SU-DHL-6 (cell line): ENCODE measurements around the gene ITPR2.
"Not testable (repeated sequence)": the region's sequence is repeated elsewhere in the genome, so short reads cannot be mapped to it uniquely, and the experiment has no call there.

ENCODE experiments used
- H2AFZ ChIP-seq: fragments of 200-600 bp; sonication (generic); 2 replicates; pipeline ENCODE4 v1.6.1; 2014; ENCODE audit warnings: low read depth, mild to moderate bottlenecking, moderate library complexity, mixed read lengths, antibody characterized with exemption, low read length; ENCODE audit not compliant: severe bottlenecking
- H3F3A ChIP-seq: fragments of 200-600 bp; shearing (Covaris generic); 2 replicates; pipeline ENCODE4 v1.6.0; 2016; ENCODE audit warnings: antibody characterized with exemption, mild to moderate bottlenecking; ENCODE audit not compliant: insufficient read depth
- H3K27ac ChIP-seq: fragments of 200-600 bp; sonication (generic); 2 replicates; pipeline ENCODE4 v1.5.1; 2016; ENCODE audit warnings: low read depth, mild to moderate bottlenecking, low read length, moderate library complexity, mixed read lengths
- H3K27me3 ChIP-seq: fragments of 200-600 bp; sonication (generic), shearing (Covaris generic); 2 replicates; pipeline ENCODE4 v1.6.0; 2014; ENCODE audit warnings: mild to moderate bottlenecking, low read length
- H3K36me3 ChIP-seq: fragments of 200-600 bp; sonication (generic); 2 replicates; pipeline ENCODE4 v1.6.1; 2014; ENCODE audit warnings: mild to moderate bottlenecking, low read length, mixed read lengths
- H3K4me2 ChIP-seq: fragments of 300-600, 200-600 bp; shearing (Covaris generic), sonication (generic); 2 replicates; pipeline ENCODE4 v1.6.0; 2014; ENCODE audit warnings: low read length, low read depth, mild to moderate bottlenecking; ENCODE audit not compliant: poor library complexity, severe bottlenecking
- H3K4me3 ChIP-seq: fragments of 200-600 bp; sonication (generic); 2 replicates; pipeline ENCODE4 v1.5.1; 2014; ENCODE audit warnings: antibody characterized with exemption, low read length, mild to moderate bottlenecking, mixed read lengths; ENCODE audit not compliant: insufficient read depth, poor library complexity, severe bottlenecking
- H3K79me2 ChIP-seq: fragments of 200-600 bp; sonication (generic); 2 replicates; pipeline ENCODE4 v1.6.1; 2014; ENCODE audit warnings: mild to moderate bottlenecking, low read length, moderate library complexity; ENCODE audit not compliant: insufficient read depth
- H3K9ac ChIP-seq: fragments of 200-600 bp; sonication (generic); 2 replicates; pipeline ENCODE4 v1.7.0; 2014; ENCODE audit warnings: mild to moderate bottlenecking, low read length
- H3K9me2 ChIP-seq: fragments of 200-600 bp; sonication (generic); replicated peaks from 2 replicates; pipeline ENCODE4 v1.6.1; 2014; ENCODE audit warnings: low read length; ENCODE audit not compliant: insufficient read depth
- H3K9me3 ChIP-seq: fragments of 200-600 bp; sonication (generic); 2 replicates; pipeline ENCODE4 v1.6.1; 2014; ENCODE audit warnings: low read length, mixed read lengths; ENCODE audit not compliant: insufficient read depth
- H4K20me1 ChIP-seq: fragments of 200-600 bp; sonication (generic); 2 replicates; pipeline ENCODE4 v1.6.1; 2014; ENCODE audit warnings: low read depth, mild to moderate bottlenecking, antibody characterized with exemption, low read length, moderate library complexity, mixed read lengths
- CTCF ChIP-seq: fragments of 200-600 bp; sonication (generic); IDR thresholded peaks from one replicate; pipeline ENCODE4 v1.5.1; 2017; ENCODE audit warnings: antibody characterized with exemption, mild to moderate bottlenecking, low read length, moderate library complexity; ENCODE audit not compliant: insufficient read depth, poor library complexity, severe bottlenecking
- EZH2phosphoT487 ChIP-seq: fragments of 200-600 bp; sonication (generic), shearing (Covaris generic); conservative IDR thresholded peaks from 2 replicates; pipeline ENCODE4 v1.6.1; 2018; ENCODE audit warnings: mild to moderate bottlenecking, antibody characterized with exemption, low read length, moderate library complexity, mixed read lengths

Gene ITPR2

GRCh38 chr12:26646571-26646970 is 186.4 kb downstream of the ITPR2 start:
- H3K79me2 ChIP-seq = no peaks in the 10 kb centered on the region
- H3K9me3 ChIP-seq = no peaks in the 10 kb centered on the region
- H3K36me3 ChIP-seq = no peaks in the 10 kb centered on the region
- H3K27me3 ChIP-seq = no peaks in the 10 kb centered on the region
- no peaks in the 10 kb centered on the region for H4K20me1 ChIP-seq
- H3K27ac ChIP-seq = no peak overlapping the region
- no peaks in the 10 kb centered on the region for H3K9me2 ChIP-seq
- no peak overlapping the region for H3K4me3 ChIP-seq
- no peaks in the 10 kb centered on the region for H3F3A ChIP-seq
- no peak overlapping the region for H2AFZ ChIP-seq
- TF ChIP-seq EZH2phosphoT487 = no peak
- TF ChIP-seq CTCF = no peak
- no peak overlapping the region for H3K9ac ChIP-seq
- H3K4me2 ChIP-seq = no peak overlapping the region

GRCh38 chr12:26644376-26644775 is 188.6 kb downstream of the ITPR2 start:
- not testable (repeated sequence) for H3K4me3 ChIP-seq

GRCh38 chr12:26643532-26644315 is 189.3 kb downstream of the ITPR2 start:
- Histone ChIP-seq H3K9ac (no peak overlapping the region), H3K9me3 (no peaks in the 10 kb centered on the region), H3K4me2 (no peak overlapping the region), H3K27ac (no peak overlapping the region), H3F3A (no peaks in the 10 kb centered on the region), H3K27me3 (no peaks in the 10 kb centered on the region), H2AFZ (no peak overlapping the region), H4K20me1 (no peaks in the 10 kb centered on the region), H3K79me2 (no peaks in the 10 kb centered on the region), H3K9me2 (no peaks in the 10 kb centered on the region), H3K36me3 (no peaks in the 10 kb centered on the region), H3K4me3 (no peak overlapping the region)
- TF ChIP-seq CTCF (no peak), EZH2phosphoT487 (no peak)

More at GRCh38 chr12:26644376-26644775, 188.6 kb downstream of the ITPR2 start:
- not testable (repeated sequence) for H3K27me3 ChIP-seq, H3K4me2 ChIP-seq, H3F3A ChIP-seq, H3K9ac ChIP-seq, H3K27ac ChIP-seq, H3K79me2 ChIP-seq, H3K9me3 ChIP-seq, H3K36me3 ChIP-seq, H2AFZ ChIP-seq, H3K9me2 ChIP-seq, H4K20me1 ChIP-seq

GRCh38 chr12:26642361-26642760 is 190.6 kb downstream of the ITPR2 start:
- Histone ChIP-seq H3K27me3 (no peaks in the 10 kb centered on the region), H3K4me2 (no peak overlapping the region), H3K9me2 (no peaks in the 10 kb centered on the region), H3K9me3 (no peaks in the 10 kb centered on the region), H2AFZ (no peak overlapping the region), H3K36me3 (no peaks in the 10 kb centered on the region), H3K27ac (no peak overlapping the region), H3F3A (no peaks in the 10 kb centered on the region), H3K79me2 (no peaks in the 10 kb centered on the region), H3K9ac (no peak overlapping the region), H3K4me3 (no peak overlapping the region), H4K20me1 (no peaks in the 10 kb centered on the region)
- TF ChIP-seq EZH2phosphoT487 (no peak), CTCF (no peak)
